Kidney epithelial cell (primary cell): Measurements from ENCODE around the gene RNF227. TPM values are rescaled to one million over a fixed set of nuclear protein-coding genes. Genes with fewer than 3 reads are reported as not detected.
A peak's percentile ranks its signal among the peaks of the same experiment; 100 is the strongest.

ENCODE experiments used
- DNase-seq: peaks from one replicate; pipeline ENCODE4 v3.0.0-alpha.2; 2010; ENCODE audit warnings: low read depth
- H3K27me3 ChIP-seq: 2 replicates; pipeline ENCODE4 v1.6.0; 2011; ENCODE audit warnings: low read length; ENCODE audit not compliant: control insufficient read depth, insufficient read depth
- H3K36me3 ChIP-seq: 2 replicates; pipeline ENCODE4 v1.5.1; 2011; ENCODE audit warnings: low read length; ENCODE audit not compliant: control insufficient read depth, insufficient read depth
- H3K4me3 ChIP-seq: 2 replicates; pipeline ENCODE4 v1.5.1; 2011; ENCODE audit warnings: low read depth, mild to moderate bottlenecking, control low read depth, low read length
- CTCF ChIP-seq: IDR thresholded peaks from 2 replicates; pipeline ENCODE4 v1.5.1; 2011; ENCODE audit warnings: mild to moderate bottlenecking, moderate library complexity, low read length, control low read depth, inconsistent platforms; ENCODE audit not compliant: insufficient read depth, poor library complexity, severe bottlenecking
- total RNA-seq: library from RNA; depleted of rRNA; stranded (reverse); fragments of >200 nt; gene quantifications from 2 replicates; pipeline ENCODE4 v1.2.3, GENCODE V29; 2015

Gene RNF227
- total RNA-seq, 1 donor from 2014 or later, result 1.5 TPM

DNA sequence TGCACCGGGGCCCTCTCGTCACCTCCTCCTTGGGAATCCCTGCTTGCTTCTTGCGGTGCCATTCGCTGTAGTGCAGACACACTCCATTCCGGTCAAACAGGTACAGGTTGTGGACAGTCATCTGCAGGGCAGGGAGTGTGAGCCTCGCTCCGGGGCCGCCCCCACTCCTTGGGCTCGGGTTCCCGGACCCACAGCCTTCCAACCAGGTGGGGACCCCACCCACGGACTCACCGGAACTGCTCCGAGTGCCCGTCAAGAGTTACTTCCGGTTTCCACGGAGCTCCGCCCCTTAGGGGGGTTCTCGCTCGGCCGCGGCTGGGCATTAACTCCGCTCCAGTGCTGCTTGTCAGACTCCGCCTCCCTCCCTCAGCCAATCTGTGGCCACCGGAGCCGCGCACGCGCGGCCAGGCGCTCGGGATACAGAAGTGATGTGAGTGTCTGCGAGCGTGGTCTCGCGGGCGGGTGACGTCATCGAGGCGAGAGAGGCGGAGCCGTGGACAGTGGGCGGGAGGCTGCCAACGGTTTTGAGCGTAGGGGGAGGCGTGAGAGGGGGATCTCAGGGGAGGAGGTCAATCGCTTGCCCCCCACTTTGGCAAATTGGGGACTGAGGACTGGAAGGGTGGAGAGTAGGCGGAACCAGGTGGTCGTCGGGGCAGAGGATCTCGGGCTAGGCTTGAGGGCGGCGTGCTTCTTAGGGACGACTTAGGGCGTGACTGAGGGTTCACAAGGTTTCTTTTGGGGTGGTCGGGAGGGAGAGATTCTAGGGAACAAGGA is 15.8 kb upstream of the RNF227 start, which contains the start of the genes CNTROB and TRAPPC1:
CNTROB (plus strand) TSS at position 498 of the 774 bp plus-strand sequence. CDS start 874 bp downstream, outside the sequence.
TRAPPC1 (minus strand) TSS at position 238 of the 774 bp plus-strand sequence; CDS start at position 121, 117 bp downstream.
- DNase-seq, result peak; percentile 98
- H3K27me3 ChIP-seq, result no peaks in the 10 kb centered on the region
- H3K36me3 ChIP-seq, result no peaks in the 10 kb centered on the region
- H3K4me3 ChIP-seq, result peak within 1 kb of the TSS; percentile 62
- TF ChIP-seq CTCF, result no peak

DNA sequence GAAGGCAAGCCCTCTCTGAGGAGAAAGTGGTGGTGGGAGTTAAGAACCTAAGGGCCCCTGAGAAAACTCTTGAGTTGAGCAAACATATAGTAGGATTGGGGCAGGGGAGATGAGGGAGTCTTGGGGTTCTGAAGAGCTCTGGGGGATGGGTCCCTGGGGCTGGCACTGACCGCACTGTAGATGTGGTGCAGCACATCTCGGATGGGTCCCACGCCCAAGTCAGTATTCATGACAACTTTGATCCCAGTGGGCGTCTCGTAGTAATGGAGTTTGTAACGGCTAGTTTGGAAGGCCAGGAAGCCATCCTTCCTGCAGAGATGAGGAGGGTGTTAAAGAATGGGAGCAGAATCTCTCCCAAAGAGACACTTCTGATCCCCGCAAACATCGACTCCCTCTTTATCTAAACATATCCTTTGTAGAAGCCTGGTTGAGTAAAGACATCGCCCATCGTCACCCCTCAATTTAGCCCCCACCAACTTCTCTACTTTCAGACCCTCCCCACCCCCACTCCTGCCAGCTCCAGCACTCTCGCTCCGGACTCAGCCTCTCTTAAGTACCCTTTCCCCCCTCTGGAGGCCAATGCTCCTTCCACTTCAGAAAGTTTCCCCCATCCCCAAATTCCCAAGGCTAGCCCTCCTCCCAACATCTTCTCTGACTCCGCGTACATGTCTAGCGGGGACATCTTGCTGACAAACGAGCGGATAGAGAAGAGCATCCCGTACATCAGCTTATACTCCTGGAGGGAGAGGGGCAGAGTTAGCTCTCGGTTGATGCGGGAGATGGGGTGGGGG is 14.9 kb upstream of the RNF227 start:
- H3K27me3 ChIP-seq, result no peaks in the 10 kb centered on the region
- no peak for DNase-seq
- TF ChIP-seq CTCF, result no peak

DNA sequence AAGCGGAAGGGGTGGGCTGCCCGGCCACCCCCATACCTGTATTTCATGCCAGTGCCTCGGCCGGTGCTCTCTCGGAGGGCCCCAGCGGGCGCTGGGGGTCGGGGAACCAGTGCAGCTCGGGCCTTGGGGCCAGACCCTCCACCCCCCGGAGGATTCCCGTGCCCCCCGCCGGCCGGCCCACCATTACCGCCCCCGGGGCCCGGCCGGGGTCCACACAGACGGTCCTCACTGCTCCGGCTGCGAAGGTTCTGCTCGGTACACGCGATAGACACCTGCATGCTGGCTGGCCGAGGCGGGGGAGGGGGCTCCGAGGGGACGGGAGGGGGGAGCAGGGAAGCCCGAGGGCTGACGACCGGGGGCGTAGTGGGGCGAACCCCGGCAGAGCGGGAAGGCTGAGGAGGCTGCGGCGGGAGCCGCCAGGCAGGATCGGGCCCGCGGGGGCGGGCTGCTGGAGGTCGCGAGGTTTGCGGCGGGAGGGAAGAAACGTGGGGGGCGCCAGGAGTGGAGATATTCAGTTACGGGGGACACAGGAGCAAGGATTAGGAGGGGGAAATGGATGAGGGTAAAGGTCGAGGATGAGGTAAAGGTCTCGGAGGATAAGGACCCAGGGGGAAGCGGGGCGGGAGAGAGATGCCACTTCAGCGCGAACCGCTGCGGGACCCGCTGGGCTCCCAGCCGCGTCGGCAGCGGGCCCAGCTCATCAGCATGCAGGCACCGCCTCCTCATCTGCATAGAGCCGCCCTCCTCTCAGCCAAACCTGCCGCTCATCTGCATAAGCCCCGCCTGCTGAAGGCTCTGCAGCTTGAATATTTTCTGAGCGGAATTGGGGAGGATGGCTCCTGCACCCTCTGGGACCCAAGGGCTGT is 13.3 kb upstream of the RNF227 start, which contains the start of gene KCNAB3:
KCNAB3 (minus strand) TSS at position 699 of the 866 bp plus-strand sequence; CDS start at position 278, 421 bp downstream.
- no peak for TF ChIP-seq CTCF
- DNase-seq, result no peak
- Histone ChIP-seq H3K36me3 (no peaks in the 10 kb centered on the region), H3K4me3 (peak within 1 kb of the TSS; percentile 40), H3K27me3 (no peaks in the 10 kb centered on the region)

More for the DNA sequence above, 14.9 kb upstream of the RNF227 start:
- no peaks in the 10 kb centered on the region for H3K36me3 ChIP-seq
- H3K4me3 ChIP-seq, result peak overlapping the region; percentile 62

- DNase-seq, result no peak
- H3K27me3 ChIP-seq, result no peaks in the 10 kb centered on the region
- no peak for TF ChIP-seq CTCF
- H3K36me3 ChIP-seq, result no peaks in the 10 kb centered on the region
- H3K4me3 ChIP-seq, result no peak overlapping the region
Observed at GRCh38 chr17:7927596-7927995, 11.5 kb upstream of the RNF227 start.

GRCh38 chr17:7922845-7923628 is 6.9 kb upstream of the RNF227 start:
- Histone ChIP-seq H3K36me3 (no peaks in the 10 kb centered on the region), H3K4me3 (peak overlapping the region; percentile 19), H3K27me3 (no peaks in the 10 kb centered on the region)
- no peak for DNase-seq
- TF ChIP-seq CTCF, result no peak
